ENCODE results near the gene TCF12.

TCF12 gene

GRCh38 chr15:57228395-57228794 lies 310.0 kb downstream of the TCF12 start:
- no peak overlapping the region for H3K4me2 ChIP-seq (ENCODE audit: low read length)
- H3K36me3 ChIP-seq (ENCODE audit: insufficient read depth, low read length): peaks cover 21% of the 10 kb centered on the region
- no peak overlapping the region for H3K4me3 ChIP-seq (ENCODE audit: low read depth, low read length, poor library complexity, severe bottlenecking)
- TF ChIP-seq, protein P1, sequence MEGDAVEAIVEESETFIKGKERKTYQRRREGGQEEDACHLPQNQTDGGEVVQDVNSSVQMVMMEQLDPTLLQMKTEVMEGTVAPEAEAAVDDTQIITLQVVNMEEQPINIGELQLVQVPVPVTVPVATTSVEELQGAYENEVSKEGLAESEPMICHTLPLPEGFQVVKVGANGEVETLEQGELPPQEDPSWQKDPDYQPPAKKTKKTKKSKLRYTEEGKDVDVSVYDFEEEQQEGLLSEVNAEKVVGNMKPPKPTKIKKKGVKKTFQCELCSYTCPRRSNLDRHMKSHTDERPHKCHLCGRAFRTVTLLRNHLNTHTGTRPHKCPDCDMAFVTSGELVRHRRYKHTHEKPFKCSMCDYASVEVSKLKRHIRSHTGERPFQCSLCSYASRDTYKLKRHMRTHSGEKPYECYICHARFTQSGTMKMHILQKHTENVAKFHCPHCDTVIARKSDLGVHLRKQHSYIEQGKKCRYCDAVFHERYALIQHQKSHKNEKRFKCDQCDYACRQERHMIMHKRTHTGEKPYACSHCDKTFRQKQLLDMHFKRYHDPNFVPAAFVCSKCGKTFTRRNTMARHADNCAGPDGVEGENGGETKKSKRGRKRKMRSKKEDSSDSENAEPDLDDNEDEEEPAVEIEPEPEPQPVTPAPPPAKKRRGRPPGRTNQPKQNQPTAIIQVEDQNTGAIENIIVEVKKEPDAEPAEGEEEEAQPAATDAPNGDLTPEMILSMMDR (IDR thresholded peaks at IDR 0.05; ENCODE audit: low read length): no peak
- TF ChIP-seq EZH2 (IDR thresholded peaks at IDR 0.05; ENCODE audit: borderline replicate concordance, low read length): no peak
- no peak overlapping the region for H3K27ac ChIP-seq (ENCODE audit: low read depth, low read length, poor library complexity, severe bottlenecking)
- no peaks in the 10 kb centered on the region for H3K9me2 ChIP-seq (ENCODE audit: low read depth, low read length)
- H3F3A ChIP-seq (ENCODE audit: insufficient read depth, low read length): no peaks in the 10 kb centered on the region
- H3K4me1 ChIP-seq (ENCODE audit: insufficient read depth, low read length, severe bottlenecking): peaks cover 13% of the 10 kb centered on the region
- H3K9ac ChIP-seq (ENCODE audit: low read length): no peak overlapping the region
- H4K20me1 ChIP-seq (ENCODE audit: insufficient read depth, low read length): no peaks in the 10 kb centered on the region
- H3K79me2 ChIP-seq (ENCODE audit: insufficient read depth, low read length): 0 out of 2 replicates have a peak, but pooled peaks cover 16% of the 10 kb centered on the region
- H2AFZ ChIP-seq (ENCODE audit: low read length): no peak overlapping the region
- no peaks in the 10 kb centered on the region for H3K27me3 ChIP-seq (ENCODE audit: insufficient read depth, low read length)
- H3K9me3 ChIP-seq (ENCODE audit: low read length): no peaks in the 10 kb centered on the region

- Histone ChIP-seq H3K27me3 (ENCODE audit: insufficient read depth, low read length) (no peaks in the 10 kb centered on the region), H3K4me1 (ENCODE audit: insufficient read depth, low read length, severe bottlenecking) (peaks cover 7% of the 10 kb centered on the region), H3K9me3 (ENCODE audit: low read length) (no peaks in the 10 kb centered on the region), H3K9ac (ENCODE audit: low read length) (no peak overlapping the region), H3K36me3 (ENCODE audit: insufficient read depth, low read length) (peaks cover 27% of the 10 kb centered on the region), H3K79me2 (ENCODE audit: insufficient read depth, low read length) (0 out of 2 replicates have a peak, but pooled peaks cover 12% of the 10 kb centered on the region), H3K4me2 (ENCODE audit: low read length) (no peak overlapping the region), H3F3A (ENCODE audit: insufficient read depth, low read length) (no peaks in the 10 kb centered on the region), H3K9me2 (ENCODE audit: low read depth, low read length) (no peaks in the 10 kb centered on the region), H4K20me1 (ENCODE audit: insufficient read depth, low read length) (no peaks in the 10 kb centered on the region), H2AFZ (ENCODE audit: low read length) (no peak overlapping the region), H3K4me3 (ENCODE audit: low read depth, low read length, poor library complexity, severe bottlenecking) (no peak overlapping the region), H3K27ac (ENCODE audit: low read depth, low read length, poor library complexity, severe bottlenecking) (no peak overlapping the region)
- TF ChIP-seq EZH2 (IDR thresholded peaks at IDR 0.05; ENCODE audit: borderline replicate concordance, low read length): no peak
Observed at GRCh38 chr15:57229051-57229450, 310.6 kb downstream of the TCF12 start.

GRCh38 chr15:57231559-57231958 lies 313.1 kb downstream of the TCF12 start:
- H3K4me3 ChIP-seq (ENCODE audit: low read depth, low read length, poor library complexity, severe bottlenecking): no peak overlapping the region
- H2AFZ ChIP-seq (ENCODE audit: low read length): no peak overlapping the region
- no peaks in the 10 kb centered on the region for H3K4me1 ChIP-seq (ENCODE audit: insufficient read depth, low read length, severe bottlenecking)
- H3K9me2 ChIP-seq (ENCODE audit: low read depth, low read length): no peaks in the 10 kb centered on the region
- H3K9me3 ChIP-seq (ENCODE audit: low read length): no peaks in the 10 kb centered on the region
- no peak overlapping the region for H3K27ac ChIP-seq (ENCODE audit: low read depth, low read length, poor library complexity, severe bottlenecking)
- 0 out of 2 replicates have a peak, but pooled peaks cover 6% of the 10 kb centered on the region for H3K79me2 ChIP-seq (ENCODE audit: insufficient read depth, low read length)
- no peaks in the 10 kb centered on the region for H4K20me1 ChIP-seq (ENCODE audit: insufficient read depth, low read length)
- no peaks in the 10 kb centered on the region for H3F3A ChIP-seq (ENCODE audit: insufficient read depth, low read length)
- no peak overlapping the region for H3K9ac ChIP-seq (ENCODE audit: low read length)
- H3K36me3 ChIP-seq (ENCODE audit: insufficient read depth, low read length): peaks cover 49% of the 10 kb centered on the region
- H3K4me2 ChIP-seq (ENCODE audit: low read length): no peak overlapping the region
- TF ChIP-seq, protein P1 (IDR thresholded peaks at IDR 0.05; ENCODE audit: low read length): no peak
- no peak for TF ChIP-seq EZH2 (IDR thresholded peaks at IDR 0.05; ENCODE audit: borderline replicate concordance, low read length)
- H3K27me3 ChIP-seq (ENCODE audit: insufficient read depth, low read length): no peaks in the 10 kb centered on the region

- no peak overlapping the region for H3K27ac ChIP-seq (ENCODE audit: low read depth, low read length, poor library complexity, severe bottlenecking)
- H3K4me1 ChIP-seq (ENCODE audit: insufficient read depth, low read length, severe bottlenecking): no peaks in the 10 kb centered on the region
- peaks cover 66% of the 10 kb centered on the region for H3K36me3 ChIP-seq (ENCODE audit: insufficient read depth, low read length)
- TF ChIP-seq, protein P1 (IDR thresholded peaks at IDR 0.05; ENCODE audit: low read length): no peak
- no peak for TF ChIP-seq EZH2 (IDR thresholded peaks at IDR 0.05; ENCODE audit: borderline replicate concordance, low read length)
- H3K9ac ChIP-seq (ENCODE audit: low read length): no peak overlapping the region
- no peaks in the 10 kb centered on the region for H3F3A ChIP-seq (ENCODE audit: insufficient read depth, low read length)
- H3K4me3 ChIP-seq (ENCODE audit: low read depth, low read length, poor library complexity, severe bottlenecking): no peak overlapping the region
- no peaks in the 10 kb centered on the region for H4K20me1 ChIP-seq (ENCODE audit: insufficient read depth, low read length)
- no peak overlapping the region for H2AFZ ChIP-seq (ENCODE audit: low read length)
- no peaks in the 10 kb centered on the region for H3K79me2 ChIP-seq (ENCODE audit: insufficient read depth, low read length)
- H3K4me2 ChIP-seq (ENCODE audit: low read length): no peak overlapping the region
- H3K27me3 ChIP-seq (ENCODE audit: insufficient read depth, low read length): no peaks in the 10 kb centered on the region
- H3K9me3 ChIP-seq (ENCODE audit: low read length): no peaks in the 10 kb centered on the region
- H3K9me2 ChIP-seq (ENCODE audit: low read depth, low read length): no peaks in the 10 kb centered on the region
Observed at GRCh38 chr15:57234156-57234555, 315.7 kb downstream of the TCF12 start.
